Neural progenitor cell (in vitro differentiated cells): ENCODE data around the gene HOXD3. TPM values are rescaled to one million over a fixed set of nuclear protein-coding genes. Genes with fewer than 3 reads are reported as not detected.

Experiments used
- DNase-seq: peaks from one replicate; pipeline ENCODE4 v3.0.0-alpha.2; 2016; ENCODE audit warnings: low spot score
- H2AFZ ChIP-seq: fragments of 200-600 bp; sonication (generic); replicated peaks from 2 replicates; pipeline ENCODE4 v1.6.1; 2016; ENCODE audit warnings: antibody characterized with exemption
- H3F3A ChIP-seq: fragments of 200-600 bp; sonication (generic); 2 replicates; pipeline ENCODE4 v1.6.1; 2016; ENCODE audit warnings: antibody characterized with exemption, low read depth
- H3K27ac ChIP-seq: fragments of 200-600 bp; sonication (generic); 2 replicates; pipeline ENCODE4 v1.5.1; 2016; ENCODE audit warnings: mild to moderate bottlenecking
- H3K27me3 ChIP-seq: fragments of 200-600 bp; sonication (generic); 2 replicates; pipeline ENCODE4 v1.6.1; 2016; ENCODE audit warnings: mild to moderate bottlenecking, moderate library complexity
- H3K36me3 ChIP-seq: fragments of 200-600 bp; sonication (generic); 2 replicates; pipeline ENCODE4 v1.5.1; 2016
- H3K4me1 ChIP-seq: fragments of 200-600 bp; sonication (generic); 2 replicates; pipeline ENCODE4 v1.6.1; 2016; ENCODE audit warnings: mixed run types
- H3K4me2 ChIP-seq: fragments of 200-600 bp; sonication (generic); 2 replicates; pipeline ENCODE4 v1.6.1; 2016
- H3K4me3 ChIP-seq: fragments of 200-600 bp; sonication (generic); 2 replicates; pipeline ENCODE4 v1.5.1; 2016
- H3K79me2 ChIP-seq: fragments of 200-600 bp; sonication (generic); 2 replicates; pipeline ENCODE4 v1.6.1; 2016; ENCODE audit warnings: low read depth
- H3K9ac ChIP-seq: fragments of 200-600 bp; sonication (generic); 2 replicates; pipeline ENCODE4 v1.6.1; 2016
- H3K9me3 ChIP-seq: fragments of 200-600 bp; sonication (generic); 2 replicates; pipeline ENCODE4 v1.5.1; 2016; ENCODE audit warnings: low read depth
- H4K20me1 ChIP-seq: fragments of 200-600 bp; sonication (generic); 2 replicates; pipeline ENCODE4 v1.6.1; 2016; ENCODE audit warnings: low read depth
- H3K27ac Mint-ChIP-seq: 3 replicates; pipeline ENCODE4 v1.8.0; 2021; ENCODE audit warnings: mixed read lengths
- H3K27me3 Mint-ChIP-seq: 2 replicates; pipeline ENCODE4 v1.8.0; 2022; ENCODE audit warnings: low read depth, mild to moderate bottlenecking, inconsistent platforms, moderate library complexity, mixed read lengths; ENCODE audit not compliant: insufficient read depth
- H3K36me3 Mint-ChIP-seq: 3 replicates; pipeline ENCODE4 v1.8.0; 2021; ENCODE audit warnings: mixed read lengths
- H3K4me1 Mint-ChIP-seq: 3 replicates; pipeline ENCODE4 v1.8.0; 2021; ENCODE audit warnings: mixed read lengths
- H3K4me3 Mint-ChIP-seq: 3 replicates; pipeline ENCODE4 v1.8.0; 2021; ENCODE audit warnings: mild to moderate bottlenecking, moderate library complexity, mixed read lengths
- H3K9me3 Mint-ChIP-seq: 3 replicates; pipeline ENCODE4 v1.8.0; 2020; ENCODE audit warnings: mixed read lengths
- CTCF ChIP-seq: fragments of 200-600 bp; sonication (generic); IDR thresholded peaks from 2 replicates; pipeline ENCODE4 v1.5.1; 2017; ENCODE audit warnings: antibody characterized with exemption, mild to moderate bottlenecking
- EZH2 ChIP-seq: fragments of 200-600 bp; sonication (generic); IDR thresholded peaks from 2 replicates; pipeline ENCODE4 v1.6.1; 2017; ENCODE audit warnings: antibody characterized with exemption, mild to moderate bottlenecking, moderate library complexity
- EZH2phosphoT487 ChIP-seq: fragments of 200-600 bp; sonication (generic); IDR thresholded peaks from 2 replicates; pipeline ENCODE4 v1.6.1; 2017; ENCODE audit warnings: antibody characterized with exemption
- total RNA-seq: library from RNA; depleted of rRNA; stranded (reverse); fragments of >200 nt; gene quantifications from 2 replicates; pipeline ENCODE4 v1.2.3, GENCODE V29; 2015; ENCODE audit warnings: low replicate concordance

Gene HOXD3
- total RNA-seq, 1 donor from 2014 or later, result not detected

- H3K4me3 Mint-ChIP-seq, result no peak overlapping the region
- H3K4me3 ChIP-seq, result no peak overlapping the region
These were observed 753 bp upstream of the HOXD3 start for GRCh38 chr2:176156301-176156806.

GRCh38 chr2:176157499-176158185, 535 bp downstream of the HOXD3 start:
- H4K20me1 ChIP-seq, result peaks cover 98% of the 10 kb centered on the region
- Mint-ChIP-seq H3K27me3 (peaks cover 94% of the 10 kb centered on the region), H3K27ac (no peak overlapping the region), H3K4me1 (peaks cover 9% of the 10 kb centered on the region), H3K36me3 (no peaks in the 10 kb centered on the region), H3K4me3 (peak overlapping the region; percentile 2), H3K9me3 (peaks cover 2% of the 10 kb centered on the region)
- H3K27me3 ChIP-seq, result peaks cover 100% of the 10 kb centered on the region
- H3K4me3 ChIP-seq, result no peak overlapping the region
- H3K27ac ChIP-seq, result no peak overlapping the region
- H3K9me3 ChIP-seq, result no peaks in the 10 kb centered on the region
- H3K36me3 ChIP-seq, result no peaks in the 10 kb centered on the region
- no peaks in the 10 kb centered on the region for H3K79me2 ChIP-seq
- H2AFZ ChIP-seq, result no peak overlapping the region
- H3F3A ChIP-seq, result no peaks in the 10 kb centered on the region
- peak; percentile 82 for DNase-seq
- no peak overlapping the region for H3K4me2 ChIP-seq
- no peaks in the 10 kb centered on the region for H3K4me1 ChIP-seq
- no peak overlapping the region for H3K9ac ChIP-seq
- TF ChIP-seq EZH2 (peak; percentile 100), EZH2phosphoT487 (peak; percentile 99), CTCF (no peak)

More at GRCh38 chr2:176156301-176156806, 753 bp upstream of the HOXD3 start:
- H3K4me1 ChIP-seq, result no peaks in the 10 kb centered on the region
- DNase-seq, result no peak
- peaks cover 100% of the 10 kb centered on the region for H3K27me3 ChIP-seq
- H2AFZ ChIP-seq, result no peak overlapping the region
- no peaks in the 10 kb centered on the region for H3K36me3 ChIP-seq
- no peaks in the 10 kb centered on the region for H3K9me3 ChIP-seq
- H3K27me3 Mint-ChIP-seq, result peaks cover 92% of the 10 kb centered on the region
- H3K9me3 Mint-ChIP-seq, result peaks cover 3% of the 10 kb centered on the region
- H3K4me1 Mint-ChIP-seq, result peaks cover 9% of the 10 kb centered on the region
- peaks cover 95% of the 10 kb centered on the region for H4K20me1 ChIP-seq
- no peaks in the 10 kb centered on the region for H3K79me2 ChIP-seq
- no peaks in the 10 kb centered on the region for H3F3A ChIP-seq
- H3K36me3 Mint-ChIP-seq, result no peaks in the 10 kb centered on the region
- H3K4me2 ChIP-seq, result no peak overlapping the region
- H3K27ac Mint-ChIP-seq, result no peak overlapping the region
- H3K27ac ChIP-seq, result no peak overlapping the region
- no peak overlapping the region for H3K9ac ChIP-seq
- TF ChIP-seq CTCF (no peak), EZH2 (no peak), EZH2phosphoT487 (no peak)

GRCh38 chr2:176158186-176158591, 1.1 kb downstream of the HOXD3 start:
- TF ChIP-seq EZH2, result no peak
- TF ChIP-seq CTCF, result no peak
- TF ChIP-seq EZH2phosphoT487, result no peak
- Mint-ChIP-seq H3K27ac (no peak overlapping the region), H3K36me3 (no peaks in the 10 kb centered on the region), H3K27me3 (peaks cover 91% of the 10 kb centered on the region), H3K4me1 (peaks cover 9% of the 10 kb centered on the region), H3K9me3 (peaks cover 2% of the 10 kb centered on the region), H3K4me3 (no peak overlapping the region)
- Histone ChIP-seq H3F3A (no peaks in the 10 kb centered on the region), H3K27me3 (peaks cover 100% of the 10 kb centered on the region), H2AFZ (no peak overlapping the region), H3K4me3 (no peak overlapping the region), H3K4me1 (no peaks in the 10 kb centered on the region), H3K36me3 (no peaks in the 10 kb centered on the region), H3K4me2 (no peak overlapping the region), H3K27ac (no peak overlapping the region), H4K20me1 (peaks cover 98% of the 10 kb centered on the region), H3K9ac (no peak overlapping the region), H3K79me2 (no peaks in the 10 kb centered on the region), H3K9me3 (no peaks in the 10 kb centered on the region)
- no peak for DNase-seq
